Subcutaneous abdominal adipose tissue (tissue), 5 donors: ENCODE results near the gene GABBR2.

Experiments
- H3K27ac ChIP-seq: one replicate; pipeline ENCODE4 v1.7.0; 2013; ENCODE audit warnings: low read depth, mild to moderate bottlenecking, inconsistent platforms, low read length, moderate library complexity
- H3K27me3 ChIP-seq, 5 donors: one replicate each; pipeline ENCODE4 v1.7.0; 2013; ENCODE audit warnings: low read length in 5 of 5, inconsistent platforms in 1 of 5; ENCODE audit not compliant: control insufficient read depth in 5 of 5, insufficient read depth in 4 of 5
- H3K36me3 ChIP-seq, 5 donors: one replicate each; pipeline ENCODE4 v1.7.0; 2013; ENCODE audit warnings: low read length in 5 of 5; ENCODE audit not compliant: control insufficient read depth in 5 of 5, insufficient read depth in 5 of 5
- H3K4me1 ChIP-seq, 5 donors: one replicate each; pipeline ENCODE4 v1.7.0; 2013; ENCODE audit warnings: low read length in 5 of 5, mild to moderate bottlenecking in 3 of 5, moderate library complexity in 1 of 5; ENCODE audit not compliant: control insufficient read depth in 5 of 5, insufficient read depth in 5 of 5
- H3K4me3 ChIP-seq, 5 donors: one replicate each; pipeline ENCODE4 v1.7.0; 2013; ENCODE audit warnings: low read length in 5 of 5, low read depth in 1 of 5
- H3K9ac ChIP-seq, 5 donors: one replicate each; pipeline ENCODE4 v1.7.0; 2013; ENCODE audit warnings: low read length in 5 of 5, mild to moderate bottlenecking in 4 of 5, moderate library complexity in 3 of 5
- H3K9me3 ChIP-seq, 5 donors: one replicate each; pipeline ENCODE4 v1.7.0; 2013; ENCODE audit warnings: low read length in 5 of 5; ENCODE audit not compliant: control insufficient read depth in 5 of 5
- donor health status: healthy.
- donor health status: healthy.
- donor health status: healthy.
- donor health status: healthy.
- donor health status: healthy.

The GABBR2 gene

GRCh38 chr9:98642661-98643312 lies 65.9 kb downstream of the GABBR2 start:
- Histone ChIP-seq H3K4me1 (no peaks in the 10 kb centered on the region), H3K9ac (no peak overlapping the region), H3K27ac (no peak overlapping the region), H3K36me3 (no peaks in the 10 kb centered on the region), H3K9me3 (no peaks in the 10 kb centered on the region), H3K4me3 (no peak overlapping the region), H3K27me3 (peaks cover 0 to 13% (median 4%) of the 10 kb centered on the region in 5 donors)

DNA sequence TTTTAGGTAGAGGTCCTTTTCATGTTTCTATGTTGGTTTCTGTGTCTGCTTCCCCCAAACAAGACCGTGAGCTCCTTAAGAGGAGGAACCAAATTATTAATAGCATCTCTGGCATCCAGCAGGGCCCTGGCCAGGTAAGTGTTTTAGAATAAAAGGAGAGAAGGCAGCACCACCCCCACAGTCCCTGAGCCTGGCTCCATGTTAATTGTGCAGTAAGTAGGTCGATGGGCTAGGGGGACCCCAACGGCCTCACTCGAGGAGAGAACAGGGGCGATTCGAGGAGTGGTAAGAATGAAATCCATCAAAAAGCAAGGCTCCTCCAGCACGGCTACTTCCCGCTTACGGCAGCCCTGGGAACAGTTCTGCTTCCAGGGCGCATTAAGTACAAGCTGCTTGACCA lies 67.0 kb downstream of the GABBR2 start:
- Histone ChIP-seq H3K36me3 (no peaks in the 10 kb centered on the region), H3K4me1 (no peaks in the 10 kb centered on the region)

GRCh38 chr9:98640394-98640793 lies 68.3 kb downstream of the GABBR2 start:
- Histone ChIP-seq H3K4me1 (no peaks in the 10 kb centered on the region), H3K4me3 (no peak overlapping the region), H3K9me3 (no peaks in the 10 kb centered on the region), H3K36me3 (no peaks in the 10 kb centered on the region), H3K27me3 (peaks cover 0 to 13% (median 4%) of the 10 kb centered on the region in 5 donors), H3K9ac (no peak overlapping the region), H3K27ac (no peak overlapping the region)

More for the DNA sequence above, 67.0 kb downstream of the GABBR2 start:
- no peaks in the 10 kb centered on the region for H3K9me3 ChIP-seq
- no peak overlapping the region for H3K27ac ChIP-seq
- H3K4me3 ChIP-seq, result no peak overlapping the region
- H3K27me3 ChIP-seq, result peaks cover 0 to 13% (median 4%) of the 10 kb centered on the region in 5 donors
- no peak overlapping the region for H3K9ac ChIP-seq

DNA sequence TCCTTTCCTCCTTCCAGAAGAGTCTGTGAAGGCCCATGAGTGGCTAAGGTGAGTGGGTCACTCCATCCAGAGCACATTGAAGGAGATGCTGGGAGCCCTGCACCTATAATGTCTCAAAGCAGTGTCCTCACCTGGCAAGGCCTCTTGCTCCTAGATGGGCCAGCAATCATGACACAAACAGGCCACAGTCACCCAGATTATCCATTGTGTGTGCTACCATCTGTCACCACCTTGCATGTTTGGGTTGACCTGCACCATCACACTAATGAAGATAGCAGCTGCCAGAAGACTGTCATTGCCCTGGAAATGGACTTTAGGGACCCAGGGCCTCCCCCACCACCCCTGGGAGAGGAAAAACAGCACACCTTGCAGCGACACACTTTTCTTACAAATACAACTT lies 69.6 kb downstream of the GABBR2 start:
- Histone ChIP-seq H3K36me3 (no peaks in the 10 kb centered on the region), H3K9me3 (no peaks in the 10 kb centered on the region), H3K4me3 (no peak overlapping the region), H3K9ac (no peak overlapping the region), H3K27ac (no peak overlapping the region), H3K4me1 (no peaks in the 10 kb centered on the region), H3K27me3 (peaks cover 0 to 13% (median 4%) of the 10 kb centered on the region in 5 donors)

- Histone ChIP-seq H3K4me3 (no peak overlapping the region), H3K9ac (no peak overlapping the region), H3K27me3 (peaks cover 0 to 12% (median 4%) of the 10 kb centered on the region in 5 donors), H3K4me1 (no peaks in the 10 kb centered on the region), H3K9me3 (no peaks in the 10 kb centered on the region), H3K27ac (no peak overlapping the region), H3K36me3 (no peaks in the 10 kb centered on the region)
Observed at GRCh38 chr9:98637381-98637780, 71.4 kb downstream of the GABBR2 start.

DNA sequence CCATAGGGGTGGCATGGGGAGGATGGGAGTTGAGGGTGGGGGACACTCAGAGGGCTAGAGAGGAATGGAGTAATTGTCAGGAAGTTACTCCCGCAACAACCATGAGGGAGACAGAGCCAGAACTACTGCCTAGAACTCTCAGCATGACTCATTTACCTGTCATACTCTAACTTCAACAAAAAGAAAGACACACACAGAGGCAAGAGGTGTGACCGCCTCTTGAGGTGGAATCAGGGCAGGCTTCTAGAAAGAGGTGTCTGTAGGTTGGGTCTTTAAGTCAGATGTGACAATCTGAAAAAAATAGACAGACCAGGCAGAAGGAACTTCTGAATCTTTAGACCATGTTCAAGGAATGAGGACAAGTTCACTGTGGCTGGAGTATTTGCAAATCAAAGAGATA lies 73.4 kb downstream of the GABBR2 start:
- peaks cover 0 to 5% (median 3%) of the 10 kb centered on the region in 5 donors for H3K27me3 ChIP-seq
- H3K36me3 ChIP-seq, result no peaks in the 10 kb centered on the region
- H3K4me1 ChIP-seq, result no peaks in the 10 kb centered on the region
- no peaks in the 10 kb centered on the region for H3K9me3 ChIP-seq
- no peak overlapping the region for H3K9ac ChIP-seq
- no peak overlapping the region for H3K4me3 ChIP-seq
- no peak overlapping the region for H3K27ac ChIP-seq

DNA sequence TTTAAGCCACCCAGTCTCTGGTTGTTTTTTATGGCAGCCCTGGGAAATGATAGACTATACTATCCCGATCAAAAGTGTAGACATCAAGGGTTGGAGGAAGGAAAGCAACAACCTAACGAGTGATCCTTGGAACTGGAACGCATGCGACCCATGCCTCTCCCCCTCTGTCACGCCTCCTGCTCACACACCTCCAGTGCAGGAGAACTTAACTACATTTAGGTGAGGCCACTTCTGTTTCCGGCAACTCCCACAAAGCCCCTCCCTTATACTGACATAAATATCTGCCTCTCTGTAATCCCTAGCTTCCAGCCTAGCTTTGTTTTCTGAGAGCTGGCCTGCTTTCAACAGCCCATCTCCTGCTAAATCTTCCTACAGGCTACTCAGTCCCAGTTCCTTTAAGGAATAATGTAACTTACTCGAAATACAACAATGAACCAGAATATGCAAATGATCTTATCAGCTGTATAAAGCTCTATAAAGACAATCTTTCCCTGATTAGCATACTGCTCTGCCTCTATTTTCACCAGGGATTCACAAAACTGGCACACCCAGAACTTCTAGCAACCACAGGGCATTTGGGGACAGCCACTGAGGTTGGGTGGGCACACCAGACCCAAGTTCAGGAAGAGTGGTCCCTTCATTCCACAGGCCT lies 73.9 kb downstream of the GABBR2 start:
- Histone ChIP-seq H3K4me1 (no peaks in the 10 kb centered on the region), H3K27me3 (peaks cover 0 to 4% (median 0%) of the 10 kb centered on the region in 5 donors), H3K36me3 (no peaks in the 10 kb centered on the region), H3K9ac (no peak overlapping the region), H3K4me3 (no peak overlapping the region), H3K27ac (no peak overlapping the region), H3K9me3 (no peaks in the 10 kb centered on the region)

DNA sequence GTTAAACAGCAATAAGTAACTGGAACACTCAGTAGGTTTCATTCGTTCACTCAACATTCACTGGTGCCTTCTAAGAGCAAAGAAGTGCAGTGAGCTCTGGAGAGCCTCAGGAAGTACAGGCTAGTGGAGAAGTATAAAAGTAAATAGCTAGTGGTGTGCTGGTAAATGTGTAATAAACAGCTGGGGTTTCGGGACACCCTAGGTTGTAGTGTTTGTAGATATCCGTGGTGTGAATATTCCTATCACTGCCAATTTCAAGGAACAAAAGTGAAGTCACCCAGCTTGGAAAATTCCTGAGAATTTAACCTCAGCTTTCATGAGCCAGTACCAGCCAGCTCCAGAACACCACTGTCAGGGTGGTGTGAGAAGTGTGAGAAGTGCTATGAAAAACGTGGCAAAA lies 75.9 kb downstream of the GABBR2 start:
- Histone ChIP-seq H3K27me3 (peaks cover 0 to 7% (median 2%) of the 10 kb centered on the region in 5 donors), H3K4me3 (no peak overlapping the region), H3K36me3 (no peaks in the 10 kb centered on the region), H3K9me3 (no peaks in the 10 kb centered on the region), H3K9ac (no peak overlapping the region), H3K27ac (no peak overlapping the region), H3K4me1 (no peaks in the 10 kb centered on the region)

GRCh38 chr9:98627296-98627695 lies 81.4 kb downstream of the GABBR2 start:
- Histone ChIP-seq H3K4me1 (no peaks in the 10 kb centered on the region), H3K9ac (no peak overlapping the region), H3K9me3 (no peaks in the 10 kb centered on the region), H3K27ac (no peak overlapping the region), H3K36me3 (no peaks in the 10 kb centered on the region), H3K4me3 (no peak overlapping the region), H3K27me3 (peaks cover 5 to 13% (median 11%) of the 10 kb centered on the region in 5 donors)

GRCh38 chr9:98625728-98626127 lies 83.0 kb downstream of the GABBR2 start:
- no peaks in the 10 kb centered on the region for H3K9me3 ChIP-seq
- H3K4me1 ChIP-seq, result no peaks in the 10 kb centered on the region
- no peak overlapping the region for H3K9ac ChIP-seq
- no peak overlapping the region for H3K4me3 ChIP-seq
- peaks cover 5 to 13% (median 11%) of the 10 kb centered on the region in 5 donors for H3K27me3 ChIP-seq
- H3K27ac ChIP-seq, result no peak overlapping the region
- no peaks in the 10 kb centered on the region for H3K36me3 ChIP-seq
